ENCODE results near the gene ADCY6. TPM values are rescaled to one million over a fixed set of nuclear protein-coding genes. Genes with fewer than 3 reads are reported as not detected.

ADCY6 gene
- total and polyA plus RNA-seq, 12 donors, result 35.3 to 144 (median 121) TPM

GRCh38 chr12:48812389-48812788 lies 23.5 kb upstream of the ADCY6 start:
- intact Hi-C loops (cut with DNase I), result no loop called here
- Histone ChIP-seq H3K9me3 (no peaks in the 10 kb centered on the region), H3K27ac (no peak overlapping the region), H3K4me1 (peaks cover 6 to 36% (median 24%) of the 10 kb centered on the region in 9 donors), H3K36me3 (no peaks in the 10 kb centered on the region), H3K4me3 (no peak overlapping the region), H3K27me3 (peaks cover 0 to 15% (median 0%) of the 10 kb centered on the region in 7 donors)
- DNase-seq (no peak), ATAC-seq (no peak)
- TF ChIP-seq CTCF (IDR thresholded peaks at IDR 0.05), result no peak
- WGBS, 2 donors, result 68% methylated on average over 2 of the region's 2 CpGs

- no peaks in the 10 kb centered on the region for H3K9me3 ChIP-seq
- 78 to 85% methylated on average over 5 of the region's 5 CpGs for WGBS, 2 donors
- no peak for TF ChIP-seq CTCF (IDR thresholded peaks at IDR 0.05)
- peaks cover 5 to 35% (median 22%) of the 10 kb centered on the region in 9 donors for H3K4me1 ChIP-seq
- no peak overlapping the region for H3K4me3 ChIP-seq
- H3K27me3 ChIP-seq, result peaks cover 0 to 6% (median 0%) of the 10 kb centered on the region in 7 donors
- DNase-seq (no peak), ATAC-seq (no peak)
- no peak overlapping the region for H3K27ac ChIP-seq
- H3K36me3 ChIP-seq, result no peaks in the 10 kb centered on the region
- intact Hi-C loops (cut with DNase I), result no loop called here
Measured at GRCh38 chr12:48811437-48812090, 22.7 kb upstream of the ADCY6 start.

GRCh38 chr12:48810903-48811431 lies 22.1 kb upstream of the ADCY6 start:
- peaks cover 5 to 32% (median 16%) of the 10 kb centered on the region in 9 donors for H3K4me1 ChIP-seq
- 62% methylated on average over 5 of the region's 5 CpGs for WGBS, 2 donors
- no peak for TF ChIP-seq CTCF (IDR thresholded peaks at IDR 0.05)
- peaks cover 0 to under 1% (median 0%) of the 10 kb centered on the region in 7 donors for H3K27me3 ChIP-seq
- intact Hi-C loops (cut with DNase I), result no loop called here
- H3K27ac ChIP-seq, result no peak overlapping the region
- no peak for DNase-seq
- H3K4me3 ChIP-seq, result no peak overlapping the region
- no peaks in the 10 kb centered on the region for H3K36me3 ChIP-seq
- no peak for ATAC-seq
- no peaks in the 10 kb centered on the region for H3K9me3 ChIP-seq

- Histone ChIP-seq H3K27ac (no peak overlapping the region), H3K27me3 (no peaks in the 10 kb centered on the region), H3K9me3 (no peaks in the 10 kb centered on the region), H3K4me1 (peaks cover 0 to 12% (median 0%) of the 10 kb centered on the region in 9 donors), H3K4me3 (no peak overlapping the region), H3K36me3 (no peaks in the 10 kb centered on the region)
- 93 to 99% methylated on average over 3 of the region's 3 CpGs for WGBS, 2 donors
- no peak for TF ChIP-seq CTCF (IDR thresholded peaks at IDR 0.05)
- no peak for DNase-seq
- intact Hi-C loops (cut with DNase I), result no loop called here
- ATAC-seq, result no peak
Measured at GRCh38 chr12:48807981-48808380, 19.1 kb upstream of the ADCY6 start.
